ENCODE results near the gene PRIMPOL.
A peak's percentile ranks its signal among the peaks of the same experiment; 100 is the strongest.
"Not testable (repeated sequence)": the region's sequence is repeated elsewhere in the genome, so short reads cannot be mapped to it uniquely, and the experiment has no call there.

PRIMPOL gene

DNA sequence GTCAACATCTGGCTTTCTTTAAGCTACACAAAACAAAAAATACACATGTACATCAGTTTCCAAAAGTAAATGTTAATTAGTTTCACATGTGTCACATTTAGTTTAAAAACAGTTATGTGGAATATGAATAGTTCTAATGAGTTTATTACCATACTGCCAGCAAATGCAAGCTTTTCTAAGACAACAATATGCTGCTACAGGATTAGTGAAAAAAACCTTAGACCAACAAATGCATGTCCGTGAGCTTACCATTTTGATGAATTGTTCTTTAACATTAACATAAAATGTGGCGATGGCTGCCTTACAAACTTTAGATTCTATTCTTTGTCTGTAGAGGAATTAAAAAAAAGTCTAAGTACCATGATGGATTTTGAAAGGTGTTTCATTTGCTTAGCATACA lies 52.6 kb downstream of the PRIMPOL start:
- no peak for DNase-seq

DNA sequence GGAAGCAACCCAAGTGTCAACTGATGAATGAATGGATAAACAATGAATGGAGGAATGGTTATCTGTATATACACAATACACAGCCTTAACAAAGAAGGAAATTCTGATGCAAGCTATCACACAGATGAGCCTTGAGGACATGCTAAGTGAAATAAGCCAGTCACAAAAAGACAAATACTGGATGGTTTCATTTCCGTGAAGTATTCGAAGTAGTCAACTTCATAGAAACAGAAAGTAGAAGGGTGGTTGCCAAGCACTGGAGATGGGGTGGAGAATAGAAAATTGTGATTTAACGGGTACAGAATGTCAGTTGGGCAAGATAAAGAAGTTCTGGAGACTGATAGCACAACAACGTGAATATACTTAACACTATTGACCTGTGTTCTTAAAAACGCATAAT lies 56.2 kb downstream of the PRIMPOL start:
- no peak for DNase-seq

DNA sequence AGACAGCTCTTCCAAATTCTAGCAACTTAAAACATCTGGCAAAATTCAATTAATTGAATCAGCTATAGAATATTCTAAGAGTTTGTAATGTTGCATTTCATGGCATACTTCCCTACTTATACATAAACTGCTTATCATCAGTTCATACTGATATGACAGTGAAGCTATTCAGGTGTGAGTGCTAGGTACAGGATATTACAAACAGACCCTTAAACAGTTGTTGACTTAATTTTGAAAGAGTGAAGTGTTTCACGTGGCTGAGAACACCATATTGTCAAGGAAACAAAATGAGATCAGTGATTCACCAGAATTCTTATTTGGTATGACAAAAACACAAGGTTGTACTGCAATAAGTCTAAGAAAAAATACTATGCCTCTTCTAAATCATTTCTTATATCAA lies 56.9 kb downstream of the PRIMPOL start:
- DNase-seq: no peak

DNA sequence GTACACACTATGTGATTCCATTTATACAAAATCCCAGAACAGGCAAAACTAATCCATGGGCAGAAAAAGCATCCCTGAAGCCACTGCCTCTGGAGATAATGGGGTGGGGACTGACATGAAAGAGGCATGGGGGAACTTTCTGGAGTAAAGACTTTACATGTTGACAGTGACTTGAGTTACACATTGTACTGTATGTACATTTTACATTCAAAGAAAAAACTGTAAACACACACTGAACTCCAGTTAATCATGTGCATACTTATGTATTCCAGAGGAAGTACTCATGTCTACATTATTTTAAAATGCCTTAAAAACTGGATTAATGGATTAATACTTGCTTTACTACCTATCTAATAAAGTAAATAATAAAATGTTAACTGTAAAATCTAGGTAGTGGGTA lies 62.8 kb downstream of the PRIMPOL start:
- DNase-seq: no peak

DNA sequence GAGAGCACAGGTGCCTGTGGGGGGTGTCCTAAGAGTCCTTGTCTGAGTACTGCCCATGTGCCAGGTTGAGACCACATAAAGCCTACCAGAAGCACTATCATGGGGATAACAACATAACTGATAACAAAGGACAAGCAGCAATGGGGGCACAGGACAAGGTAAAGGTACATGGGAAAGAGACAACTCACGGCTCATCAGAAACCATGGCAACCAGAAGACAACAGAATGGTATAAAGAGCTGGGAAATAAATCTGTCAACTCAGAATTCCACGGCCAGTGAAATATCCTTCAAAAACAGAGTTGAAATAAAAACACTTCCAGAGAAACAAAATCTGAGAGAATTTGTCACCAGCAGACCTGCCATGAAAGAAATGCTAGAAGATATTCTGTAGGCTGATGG lies 64.3 kb downstream of the PRIMPOL start:
- DNase-seq: no peak

DNA sequence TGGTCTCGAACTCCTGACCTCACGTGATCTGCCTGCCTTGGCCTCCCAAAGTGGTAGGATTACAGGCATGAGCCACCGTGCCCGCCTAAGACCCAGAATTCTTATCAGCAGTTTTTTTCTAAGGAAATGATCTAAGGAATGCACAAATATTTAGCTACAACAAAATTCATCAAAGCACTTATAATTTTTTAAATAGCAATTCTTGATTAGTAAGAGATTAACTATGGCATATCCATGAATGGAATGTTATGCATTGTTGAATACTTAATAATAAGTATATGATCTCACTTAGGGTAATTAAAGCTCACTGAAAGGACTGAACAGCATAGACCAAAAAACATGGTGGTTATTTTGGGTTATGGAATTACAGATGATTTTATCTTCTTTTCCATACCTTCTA lies 66.0 kb downstream of the PRIMPOL start:
- DNase-seq: no peak

DNA sequence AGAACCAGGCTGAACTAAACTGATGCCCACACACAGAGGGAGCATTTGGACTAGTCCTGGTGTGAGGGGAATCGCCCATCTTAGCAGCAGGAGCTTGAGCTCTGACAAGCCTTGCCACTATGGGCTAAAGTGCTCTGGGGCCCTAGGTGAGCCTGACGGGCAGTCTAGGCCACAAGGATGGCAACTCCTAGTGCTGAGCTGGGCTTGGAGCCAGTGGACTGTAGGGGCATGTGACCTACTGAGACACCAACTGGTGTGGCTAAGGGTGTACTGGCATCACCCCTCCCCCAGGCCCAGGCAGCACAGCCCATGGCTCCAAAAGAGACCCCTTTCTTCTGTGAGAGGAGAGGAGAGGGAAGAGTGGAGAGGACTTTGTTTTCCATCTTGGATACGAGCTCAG lies 69.9 kb downstream of the PRIMPOL start:
- DNase-seq: no peak

DNA sequence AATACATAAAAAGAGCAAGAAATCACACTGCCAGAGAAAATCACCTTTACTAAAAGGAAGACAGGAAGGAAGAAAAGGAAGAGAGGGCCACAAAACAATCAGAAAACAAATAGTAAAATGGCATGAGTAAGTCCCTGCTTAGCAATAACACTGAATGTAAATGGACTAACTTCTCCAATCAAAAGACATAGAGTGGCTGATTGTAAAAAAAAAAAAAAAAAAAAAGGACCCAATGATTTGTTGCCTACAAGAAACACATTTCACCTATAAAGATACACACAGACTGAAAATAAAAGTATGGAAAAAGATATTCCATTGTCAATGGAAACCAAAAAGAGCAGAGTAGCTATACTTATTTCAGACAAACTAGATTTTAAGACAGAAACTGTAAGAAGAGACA lies 71.7 kb downstream of the PRIMPOL start:
- no peak for DNase-seq

DNA sequence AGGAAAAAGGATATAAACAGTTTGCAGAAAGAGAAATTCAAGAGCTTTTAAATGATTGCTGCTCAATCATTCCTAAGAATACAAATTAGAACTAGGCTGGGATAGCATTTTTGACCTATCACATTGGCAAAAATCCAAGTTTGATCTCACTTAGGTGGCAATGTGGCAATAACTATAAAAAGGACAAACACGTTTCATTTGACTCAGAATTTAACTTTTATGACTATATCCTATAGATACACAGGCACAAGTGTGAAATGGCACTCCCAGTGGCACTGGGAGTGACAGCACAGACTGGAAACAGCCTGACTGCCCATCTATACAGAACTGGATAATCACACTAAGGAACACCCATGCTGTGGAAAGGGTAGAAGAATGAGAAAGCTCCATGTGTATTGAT lies 73.3 kb downstream of the PRIMPOL start:
- no peak for DNase-seq

DNA sequence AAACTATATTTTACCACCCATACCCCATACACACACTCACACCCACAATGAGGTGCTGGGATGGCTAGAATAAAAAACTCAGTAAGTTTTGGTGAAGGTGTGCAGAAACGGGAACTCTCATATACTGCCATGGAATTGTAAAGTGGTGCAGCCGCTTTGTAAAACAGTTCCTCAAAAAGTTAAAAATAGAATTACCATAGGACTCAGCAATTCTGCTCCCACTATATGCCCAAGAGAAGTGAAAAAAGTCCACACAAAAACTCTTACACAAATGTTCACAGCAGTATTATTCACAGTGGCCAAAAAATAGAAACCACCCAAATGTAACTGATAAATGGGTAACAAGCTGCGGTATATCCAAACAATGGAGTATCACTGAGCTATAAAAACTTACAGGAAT lies 77.9 kb downstream of the PRIMPOL start:
- no peak for DNase-seq

DNA sequence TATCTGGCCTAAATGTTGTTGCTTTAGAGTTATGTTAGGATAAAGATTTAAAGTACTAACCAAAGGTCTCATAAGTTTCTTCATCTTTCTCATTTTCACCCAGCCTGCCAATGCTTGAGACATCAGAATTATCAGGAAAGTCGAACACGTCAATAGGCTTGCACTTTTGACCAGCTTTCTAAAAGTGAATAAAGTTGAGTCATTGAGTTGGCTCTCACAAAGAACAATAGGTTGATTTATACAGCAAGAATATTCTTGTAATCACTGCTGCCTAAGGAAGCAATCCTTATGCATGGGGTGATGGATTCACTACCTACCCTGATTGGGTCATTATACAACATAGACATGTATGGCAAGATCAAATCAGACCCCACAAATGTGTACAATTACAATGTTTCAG lies 79.3 kb downstream of the PRIMPOL start:
- no peak for DNase-seq

DNA sequence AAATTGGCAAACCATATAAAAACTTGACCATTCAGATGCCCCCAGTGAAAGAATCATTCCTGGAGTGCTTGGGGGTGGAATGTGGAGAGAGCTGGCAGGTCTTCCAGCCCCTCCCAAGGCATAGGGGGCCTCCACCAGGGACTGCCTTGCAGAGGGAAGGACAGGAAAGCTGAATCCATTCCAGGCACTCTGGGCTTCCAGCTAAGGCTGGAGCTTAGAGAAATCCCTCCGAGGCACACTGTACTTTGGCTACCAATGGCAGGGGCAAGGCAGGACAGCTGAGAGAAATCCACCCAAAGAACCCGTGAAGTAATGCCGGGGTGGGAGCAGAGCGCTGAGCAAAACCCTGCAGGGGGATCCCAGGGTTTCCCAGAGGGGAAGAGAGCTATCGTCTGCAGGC lies 80.4 kb downstream of the PRIMPOL start:
- no peak for DNase-seq

DNA sequence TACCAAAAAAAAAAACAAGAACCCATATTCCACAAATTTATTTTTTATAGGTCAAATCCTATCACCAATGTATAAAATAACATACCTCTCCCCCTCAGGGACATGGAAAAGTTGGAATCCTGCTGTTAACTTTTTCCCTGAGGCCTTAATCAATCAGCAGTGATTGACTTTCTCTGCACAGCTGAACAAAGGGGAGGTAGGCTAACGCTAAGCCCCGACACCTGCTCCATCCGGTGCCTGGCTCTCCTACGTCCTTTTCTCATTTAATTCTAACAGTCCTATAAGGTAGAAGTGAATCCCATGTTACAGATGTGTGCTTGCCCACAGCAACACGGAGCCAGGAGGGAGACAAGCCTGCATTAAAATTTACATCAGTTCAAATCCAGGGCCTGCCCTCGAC lies 81.5 kb downstream of the PRIMPOL start:
- DNase-seq: no peak

DNA sequence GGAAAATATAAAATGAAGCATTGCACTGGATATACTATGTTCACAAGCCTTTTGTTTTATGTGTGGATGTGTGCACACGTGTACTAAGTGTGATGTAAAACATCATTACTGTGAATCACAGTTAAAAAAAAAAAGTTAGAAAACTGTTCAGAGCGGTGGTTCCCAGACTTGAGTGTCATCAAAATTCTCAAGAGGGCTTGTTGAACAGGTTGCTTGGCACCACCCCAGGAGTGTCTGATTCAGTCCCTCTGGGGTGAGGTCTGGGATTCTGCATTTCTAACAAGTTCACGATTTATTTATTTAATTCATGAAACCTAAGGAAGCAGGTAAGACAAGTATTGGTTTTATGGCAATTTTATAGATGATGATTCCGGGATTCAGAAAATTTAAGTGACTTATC lies 82.6 kb downstream of the PRIMPOL start:
- no peak for DNase-seq

DNA sequence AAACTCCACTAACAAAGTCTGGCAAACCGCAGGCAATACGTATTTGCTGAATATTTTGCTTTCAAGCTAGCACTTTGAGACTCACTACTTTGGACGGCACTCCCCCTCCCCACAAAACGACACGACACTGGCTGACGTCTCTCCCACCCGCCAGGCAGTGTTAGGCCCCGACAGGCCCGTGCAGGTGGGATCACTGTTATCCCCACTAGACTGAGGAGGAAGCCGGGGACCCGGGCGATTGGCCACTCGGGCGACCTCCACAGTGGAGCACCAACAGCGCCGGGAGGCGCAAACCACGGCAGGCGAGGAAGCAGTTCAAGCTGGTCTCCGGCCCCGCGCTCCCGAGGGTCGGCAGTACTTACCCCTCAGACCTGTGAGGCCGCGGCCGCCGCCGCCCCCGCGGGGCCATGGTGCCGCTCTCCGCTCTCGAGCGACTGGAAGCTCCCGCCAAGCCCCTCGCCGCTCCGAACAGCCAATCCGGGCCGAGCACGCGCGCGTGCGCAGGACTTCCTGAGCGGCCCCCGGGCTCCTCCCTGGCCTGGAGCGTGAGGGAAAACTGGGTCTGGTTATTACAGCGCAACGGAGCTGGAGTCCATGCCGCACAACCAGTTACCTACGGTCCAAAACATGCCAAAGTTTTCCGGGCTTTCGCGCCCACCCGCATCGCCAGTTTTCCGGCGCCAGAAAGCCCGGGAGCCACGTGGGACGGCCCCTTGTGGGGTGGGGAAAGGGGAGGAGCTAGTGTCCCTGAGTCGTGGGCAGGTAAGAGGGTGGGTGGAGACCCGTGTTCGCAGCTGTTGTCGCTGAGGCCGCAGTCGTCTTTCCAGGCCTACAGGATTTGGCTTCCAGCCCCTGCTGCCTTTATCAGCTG lies 84.4 kb downstream of the PRIMPOL start, which contains the start of gene CENPU:
CENPU (minus strand) TSS at position 443 of the 871 bp plus-strand sequence; CDS start at position 409, 34 bp downstream.
- peak; percentile 75 to 98 (median 96) for DNase-seq

DNA sequence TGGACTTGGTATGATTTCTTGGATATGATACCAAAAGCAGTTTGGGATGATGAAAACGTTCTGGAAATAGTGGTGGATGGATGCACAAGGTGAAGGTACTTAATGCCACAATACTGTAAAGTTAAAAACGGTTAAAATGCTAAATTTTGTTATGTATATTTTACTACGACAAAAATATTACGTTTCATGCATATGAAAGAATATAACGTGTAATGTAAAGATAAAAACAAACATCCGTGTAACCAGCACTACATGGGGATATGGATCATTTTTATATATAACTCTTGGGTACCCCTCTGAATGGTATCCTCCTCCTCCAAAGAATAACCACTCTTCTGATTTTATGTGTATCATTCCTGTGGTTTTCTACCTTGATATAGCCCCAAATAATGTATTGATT lies 85.2 kb downstream of the PRIMPOL start:
- DNase-seq: no peak

DNA sequence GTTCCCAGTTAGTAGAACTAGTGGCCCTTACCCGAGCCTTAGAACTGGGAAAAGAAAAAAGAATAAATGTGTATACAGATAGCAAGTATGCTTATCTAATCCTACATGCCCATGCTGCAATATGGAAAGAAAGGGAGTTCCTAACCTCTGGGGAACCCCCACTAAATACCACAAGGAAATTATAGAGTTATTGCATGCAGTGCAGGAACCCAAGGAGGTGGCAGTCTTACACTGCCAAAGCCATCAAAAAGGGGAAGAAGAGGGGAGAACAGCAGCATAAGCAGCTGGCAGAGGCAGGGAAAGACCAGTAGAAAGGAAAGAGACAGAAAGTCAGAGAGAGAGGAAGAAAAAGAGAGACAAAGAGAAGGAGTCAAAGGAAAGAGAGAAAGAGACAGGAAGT lies 90.0 kb downstream of the PRIMPOL start:
- not testable (repeated sequence) for DNase-seq

DNA sequence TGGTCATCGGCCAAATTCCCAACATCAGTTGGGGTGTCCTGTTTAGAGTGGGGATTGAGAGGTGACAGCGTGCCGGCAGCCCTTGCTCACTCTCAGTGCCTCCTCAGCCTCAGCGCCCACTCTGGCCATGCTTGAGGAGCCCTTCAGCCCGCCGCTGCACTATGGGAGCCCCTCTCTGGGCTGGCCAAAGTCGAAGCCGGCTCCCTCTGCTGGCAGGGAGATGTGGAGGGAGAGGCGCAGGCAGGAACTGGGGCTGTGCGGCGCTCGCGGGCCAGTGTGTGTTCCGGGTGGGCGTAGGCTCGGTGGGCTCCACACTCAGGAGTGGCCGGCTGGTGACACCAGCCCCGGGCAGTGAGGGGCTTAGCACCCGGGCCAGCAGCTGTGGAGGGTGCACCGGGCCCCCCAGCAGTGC lies 91.4 kb downstream of the PRIMPOL start:
- DNase-seq: no peak

DNA sequence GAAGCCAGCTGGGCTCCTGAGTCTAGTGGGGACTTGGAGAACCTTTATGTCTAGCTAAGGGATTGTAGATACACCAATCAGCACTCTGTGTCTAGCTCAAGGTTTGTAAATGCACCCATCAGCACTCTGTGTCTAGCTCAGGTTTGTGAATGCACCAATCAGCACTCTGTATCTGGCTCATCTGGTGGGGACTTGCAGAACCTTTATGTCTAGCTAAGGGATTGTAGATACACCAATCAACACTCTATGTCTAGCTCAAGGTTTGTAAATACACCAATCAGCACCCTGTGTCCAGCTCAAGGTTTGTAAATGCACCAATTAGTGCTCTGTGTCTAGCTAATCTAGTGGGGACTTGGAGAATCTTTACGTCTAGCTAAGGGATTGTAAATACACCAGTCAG lies 92.1 kb downstream of the PRIMPOL start:
- DNase-seq: not testable (repeated sequence)

DNA sequence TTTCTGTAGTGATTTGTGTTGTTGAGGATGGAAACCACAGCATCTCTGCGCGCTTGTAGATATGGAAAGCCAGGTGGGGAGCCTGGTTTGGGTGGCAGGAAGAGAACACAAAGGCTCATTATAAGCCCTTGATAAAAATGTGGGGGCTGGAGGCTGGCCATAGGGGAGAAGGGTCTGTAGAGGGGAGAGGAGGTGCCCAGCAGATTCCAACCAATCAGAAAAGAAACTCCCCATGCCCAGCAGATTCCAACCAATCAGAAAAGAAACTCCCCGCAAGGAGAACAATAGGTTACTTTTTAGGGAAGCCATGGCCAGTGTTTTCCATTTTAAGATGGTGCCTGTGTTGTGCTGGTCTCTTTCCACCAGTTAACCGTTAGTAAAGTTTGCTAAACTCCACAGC lies 94.1 kb downstream of the PRIMPOL start:
- DNase-seq: no peak

DNA sequence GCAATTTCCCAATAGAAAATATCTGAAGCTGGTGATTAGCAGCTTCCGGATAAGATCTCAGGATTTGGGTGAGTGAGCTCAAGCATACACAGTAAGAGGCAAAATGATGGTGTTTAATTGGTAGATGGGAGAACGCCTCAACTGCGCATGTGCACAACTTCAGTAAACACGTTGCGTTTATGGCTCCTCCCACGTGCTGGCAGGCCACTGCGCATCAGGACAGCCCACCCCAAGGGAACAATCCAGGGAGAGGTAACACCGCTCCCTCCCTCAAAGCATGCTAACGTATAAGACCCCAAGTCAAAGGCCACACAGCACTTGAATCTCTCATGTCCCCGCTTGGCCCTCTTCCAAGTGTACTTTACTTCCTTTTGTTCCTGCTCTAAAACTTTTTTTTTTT lies 94.7 kb downstream of the PRIMPOL start:
- DNase-seq: no peak

Data from nucleus accumbens (tissue), 56 donors.